ENCODE measurements around the gene NXPE3. TPM values are rescaled to one million over a fixed set of nuclear protein-coding genes. Genes with fewer than 3 reads are reported as not detected.

The NXPE3 gene
- polyA plus RNA-seq, 1 donor from 2014 or later: 6.6 TPM

DNA sequence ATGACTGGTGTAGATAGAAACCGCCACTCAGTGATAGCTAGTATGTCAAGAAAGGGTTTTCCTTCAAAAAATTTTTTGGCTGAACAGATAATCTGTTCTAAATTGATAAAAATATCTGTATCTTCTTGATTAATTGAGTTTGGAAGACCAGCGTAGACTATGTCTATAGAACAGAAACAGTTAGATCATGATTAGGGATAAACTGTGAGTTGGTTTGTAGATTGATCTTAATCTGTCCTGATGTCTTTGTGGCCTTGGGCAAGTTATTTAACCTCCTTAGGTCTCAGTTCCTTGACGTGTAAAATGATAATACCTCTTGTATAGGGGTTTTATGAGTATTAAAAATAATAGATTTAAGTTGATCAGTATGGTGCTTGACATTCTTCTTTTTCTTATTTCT is 75.0 kb downstream of the NXPE3 start:
- peaks cover 28% of the 10 kb centered on the region for H3K27me3 ChIP-seq (ENCODE audit: insufficient read depth, low read depth, low read length)
- H3K9me3 ChIP-seq (ENCODE audit: low read length): no peaks in the 10 kb centered on the region
- no peak overlapping the region for H3K9ac ChIP-seq (ENCODE audit: low read length)
- no peak overlapping the region for H2AFZ ChIP-seq (ENCODE audit: low read depth, low read length)
- no peaks in the 10 kb centered on the region for H3F3A ChIP-seq (ENCODE audit: insufficient read depth, low read length, poor library complexity, severe bottlenecking)
- H4K20me1 ChIP-seq (ENCODE audit: insufficient read depth): no peaks in the 10 kb centered on the region
- H3K4me2 ChIP-seq (ENCODE audit: low read length): no peak overlapping the region
- H3K4me3 ChIP-seq (ENCODE audit: low read length): no peak overlapping the region
- H3K27ac ChIP-seq (ENCODE audit: low read length): no peak overlapping the region
- TF ChIP-seq, protein P1, sequence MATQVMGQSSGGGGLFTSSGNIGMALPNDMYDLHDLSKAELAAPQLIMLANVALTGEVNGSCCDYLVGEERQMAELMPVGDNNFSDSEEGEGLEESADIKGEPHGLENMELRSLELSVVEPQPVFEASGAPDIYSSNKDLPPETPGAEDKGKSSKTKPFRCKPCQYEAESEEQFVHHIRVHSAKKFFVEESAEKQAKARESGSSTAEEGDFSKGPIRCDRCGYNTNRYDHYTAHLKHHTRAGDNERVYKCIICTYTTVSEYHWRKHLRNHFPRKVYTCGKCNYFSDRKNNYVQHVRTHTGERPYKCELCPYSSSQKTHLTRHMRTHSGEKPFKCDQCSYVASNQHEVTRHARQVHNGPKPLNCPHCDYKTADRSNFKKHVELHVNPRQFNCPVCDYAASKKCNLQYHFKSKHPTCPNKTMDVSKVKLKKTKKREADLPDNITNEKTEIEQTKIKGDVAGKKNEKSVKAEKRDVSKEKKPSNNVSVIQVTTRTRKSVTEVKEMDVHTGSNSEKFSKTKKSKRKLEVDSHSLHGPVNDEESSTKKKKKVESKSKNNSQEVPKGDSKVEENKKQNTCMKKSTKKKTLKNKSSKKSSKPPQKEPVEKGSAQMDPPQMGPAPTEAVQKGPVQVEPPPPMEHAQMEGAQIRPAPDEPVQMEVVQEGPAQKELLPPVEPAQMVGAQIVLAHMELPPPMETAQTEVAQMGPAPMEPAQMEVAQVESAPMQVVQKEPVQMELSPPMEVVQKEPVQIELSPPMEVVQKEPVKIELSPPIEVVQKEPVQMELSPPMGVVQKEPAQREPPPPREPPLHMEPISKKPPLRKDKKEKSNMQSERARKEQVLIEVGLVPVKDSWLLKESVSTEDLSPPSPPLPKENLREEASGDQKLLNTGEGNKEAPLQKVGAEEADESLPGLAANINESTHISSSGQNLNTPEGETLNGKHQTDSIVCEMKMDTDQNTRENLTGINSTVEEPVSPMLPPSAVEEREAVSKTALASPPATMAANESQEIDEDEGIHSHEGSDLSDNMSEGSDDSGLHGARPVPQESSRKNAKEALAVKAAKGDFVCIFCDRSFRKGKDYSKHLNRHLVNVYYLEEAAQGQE (IDR thresholded peaks at IDR 0.05; ENCODE audit: borderline replicate concordance): no peak
- TF ChIP-seq MXI1 (conservative IDR thresholded peaks at IDR 0.05; ENCODE audit: poor library complexity, severe bottlenecking) (no peak), EP300 (conservative IDR thresholded peaks at IDR 0.05; ENCODE audit: poor library complexity, severe bottlenecking) (no peak), RAD21 (conservative IDR thresholded peaks at IDR 0.05) (no peak), EZH2 (IDR thresholded peaks at IDR 0.05; ENCODE audit: borderline replicate concordance, insufficient read depth, low read length, poor library complexity, severe bottlenecking) (no peak)
- no peaks in the 10 kb centered on the region for H3K79me2 ChIP-seq (replicated peaks; ENCODE audit: insufficient read depth, low read length)
- H3K9me2 ChIP-seq (ENCODE audit: insufficient read depth, low read length): no peaks in the 10 kb centered on the region
- peaks cover 3% of the 10 kb centered on the region for H3K36me3 ChIP-seq (ENCODE audit: insufficient read depth, low read length)

DNA sequence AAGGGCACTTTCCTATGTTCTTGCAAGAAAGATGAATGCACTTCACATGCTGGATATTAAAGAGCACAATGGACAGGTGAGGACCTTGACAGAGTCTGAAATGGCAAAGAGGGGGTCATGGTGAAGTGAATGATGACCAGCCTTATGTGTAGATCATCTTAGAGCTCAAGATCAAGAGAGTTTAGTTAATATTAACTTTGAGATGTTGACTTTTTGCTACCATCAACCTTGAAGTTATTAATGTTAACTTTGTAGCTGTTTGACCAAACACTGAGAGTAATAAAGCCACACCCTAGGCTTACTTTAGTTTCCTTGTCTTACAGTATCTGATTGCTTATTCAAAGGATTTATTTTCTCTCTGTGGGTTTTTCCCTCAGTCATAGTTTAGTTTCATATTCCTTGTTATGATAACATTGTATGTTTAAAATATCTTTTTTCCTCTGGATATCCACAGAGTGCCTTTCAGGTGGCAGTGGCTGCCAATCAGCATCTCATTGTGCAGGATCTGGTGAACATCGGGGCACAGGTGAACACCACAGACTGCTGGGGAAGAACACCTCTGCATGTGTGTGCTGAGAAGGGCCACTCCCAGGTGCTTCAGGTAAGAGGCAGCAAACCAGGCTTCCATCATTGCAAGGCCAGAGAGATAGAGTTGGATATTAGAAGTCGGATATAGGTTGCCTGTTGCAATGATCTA is 75.7 kb downstream of the NXPE3 start:
- Histone ChIP-seq H3K9ac (ENCODE audit: low read length) (no peak overlapping the region), H3K4me2 (ENCODE audit: low read length) (no peak overlapping the region), H3K4me3 (ENCODE audit: low read length) (no peak overlapping the region), H3K9me2 (ENCODE audit: insufficient read depth, low read length) (no peaks in the 10 kb centered on the region), H2AFZ (ENCODE audit: low read depth, low read length) (no peak overlapping the region), H3K9me3 (ENCODE audit: low read length) (no peaks in the 10 kb centered on the region), H3K27me3 (ENCODE audit: insufficient read depth, low read depth, low read length) (peaks cover 21% of the 10 kb centered on the region), H3K27ac (ENCODE audit: low read length) (no peak overlapping the region), H4K20me1 (ENCODE audit: insufficient read depth) (no peaks in the 10 kb centered on the region), H3K79me2 (replicated peaks; ENCODE audit: insufficient read depth, low read length) (no peaks in the 10 kb centered on the region), H3K36me3 (ENCODE audit: insufficient read depth, low read length) (peaks cover 3% of the 10 kb centered on the region), H3F3A (ENCODE audit: insufficient read depth, low read length, poor library complexity, severe bottlenecking) (no peaks in the 10 kb centered on the region)
- TF ChIP-seq RAD21 (conservative IDR thresholded peaks at IDR 0.05): no peak
- TF ChIP-seq, protein P2, sequence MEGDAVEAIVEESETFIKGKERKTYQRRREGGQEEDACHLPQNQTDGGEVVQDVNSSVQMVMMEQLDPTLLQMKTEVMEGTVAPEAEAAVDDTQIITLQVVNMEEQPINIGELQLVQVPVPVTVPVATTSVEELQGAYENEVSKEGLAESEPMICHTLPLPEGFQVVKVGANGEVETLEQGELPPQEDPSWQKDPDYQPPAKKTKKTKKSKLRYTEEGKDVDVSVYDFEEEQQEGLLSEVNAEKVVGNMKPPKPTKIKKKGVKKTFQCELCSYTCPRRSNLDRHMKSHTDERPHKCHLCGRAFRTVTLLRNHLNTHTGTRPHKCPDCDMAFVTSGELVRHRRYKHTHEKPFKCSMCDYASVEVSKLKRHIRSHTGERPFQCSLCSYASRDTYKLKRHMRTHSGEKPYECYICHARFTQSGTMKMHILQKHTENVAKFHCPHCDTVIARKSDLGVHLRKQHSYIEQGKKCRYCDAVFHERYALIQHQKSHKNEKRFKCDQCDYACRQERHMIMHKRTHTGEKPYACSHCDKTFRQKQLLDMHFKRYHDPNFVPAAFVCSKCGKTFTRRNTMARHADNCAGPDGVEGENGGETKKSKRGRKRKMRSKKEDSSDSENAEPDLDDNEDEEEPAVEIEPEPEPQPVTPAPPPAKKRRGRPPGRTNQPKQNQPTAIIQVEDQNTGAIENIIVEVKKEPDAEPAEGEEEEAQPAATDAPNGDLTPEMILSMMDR (IDR thresholded peaks at IDR 0.05; ENCODE audit: poor library complexity, severe bottlenecking): no peak
- TF ChIP-seq, protein P1 (IDR thresholded peaks at IDR 0.05; ENCODE audit: borderline replicate concordance): no peak
- no peak for TF ChIP-seq MXI1 (conservative IDR thresholded peaks at IDR 0.05; ENCODE audit: poor library complexity, severe bottlenecking)
- no peak for TF ChIP-seq EZH2 (IDR thresholded peaks at IDR 0.05; ENCODE audit: borderline replicate concordance, insufficient read depth, low read length, poor library complexity, severe bottlenecking)
- TF ChIP-seq SMC3 (conservative IDR thresholded peaks at IDR 0.05; ENCODE audit: poor library complexity): no peak
- no peak for TF ChIP-seq POLR2AphosphoS5 (IDR thresholded peaks at IDR 0.05)
- no peak for TF ChIP-seq TAF1 (IDR thresholded peaks at IDR 0.05; ENCODE audit: low read depth)
- TF ChIP-seq EP300 (conservative IDR thresholded peaks at IDR 0.05; ENCODE audit: poor library complexity, severe bottlenecking): no peak
